Loucy (cell line): Measurements from ENCODE around the gene GDAP1L1.

Source experiments
- CTCF ChIP-seq: fragments of 200-600 bp; sonication (generic); conservative IDR thresholded peaks from 2 replicates; pipeline ENCODE4 v1.5.1; 2014; ENCODE audit warnings: mild to moderate bottlenecking, antibody characterized with exemption, low read length
- EZH2phosphoT487 ChIP-seq: fragments of 200-600 bp; IDR thresholded peaks from 2 replicates; pipeline ENCODE4 v1.6.1; 2018; ENCODE audit warnings: antibody characterized with exemption, mild to moderate bottlenecking, moderate library complexity, borderline replicate concordance

GRCh38 chr20:44215125-44215524, 32.0 kb upstream of the GDAP1L1 start:
- peak; percentile 97 for TF ChIP-seq CTCF
- no peak for TF ChIP-seq EZH2phosphoT487
